Stimulated activated CD8-positive, alpha-beta memory T cell treated with anti-CD3 and anti-CD28 coated beads, Interleukin-12 subunit alpha, Interleukin-12 subunit beta, amount 100 ng/mL, for 24 hours (primary cell): ENCODE measurements around the gene GPRIN1.

ENCODE experiments used
- DNase-seq: peaks from one replicate; pipeline ENCODE4 v3.0.0-alpha.2; 2020; ENCODE audit errors: extremely low read depth

The GPRIN1 gene

GRCh38 chr5:176643491-176644219 lies 33.7 kb upstream of the GPRIN1 start:
- DNase-seq = no peak

GRCh38 chr5:176642675-176643490 lies 32.9 kb upstream of the GPRIN1 start:
- no peak for DNase-seq

GRCh38 chr5:176640616-176641015 lies 30.7 kb upstream of the GPRIN1 start:
- DNase-seq = no peak

- no peak for DNase-seq
Observed at GRCh38 chr5:176639981-176640380, 30.0 kb upstream of the GPRIN1 start.

GRCh38 chr5:176639208-176639607 lies 29.3 kb upstream of the GPRIN1 start:
- no peak for DNase-seq

- DNase-seq = no peak
Observed at GRCh38 chr5:176638437-176638836, 28.5 kb upstream of the GPRIN1 start.

- no peak for DNase-seq
Observed at GRCh38 chr5:176637556-176637955, 27.6 kb upstream of the GPRIN1 start.

GRCh38 chr5:176636426-176636825 lies 26.5 kb upstream of the GPRIN1 start:
- DNase-seq = no peak

- DNase-seq = no peak
Observed at GRCh38 chr5:176633598-176633997, 23.6 kb upstream of the GPRIN1 start.

- no peak for DNase-seq
Observed at GRCh38 chr5:176632745-176633144, 22.8 kb upstream of the GPRIN1 start.

- no peak for DNase-seq
Observed at GRCh38 chr5:176631383-176632200, 21.6 kb upstream of the GPRIN1 start.

GRCh38 chr5:176630681-176631222 lies 20.8 kb upstream of the GPRIN1 start:
- no peak for DNase-seq

- DNase-seq = no peak
Observed at GRCh38 chr5:176629853-176630680, 20.1 kb upstream of the GPRIN1 start, which contains the start of the genes EIF4E1B and SNCB. TSS of gene EIF4E1B (plus strand) at chr5:176630675. CDS start at chr5:176642788, 12,113 bp downstream. TSS of gene SNCB (minus strand) at chr5:176630534. CDS start at chr5:176629654, 880 bp downstream.

- DNase-seq = no peak
Observed at GRCh38 chr5:176629317-176629852, 19.4 kb upstream of the GPRIN1 start.

GRCh38 chr5:176628406-176629228 lies 18.7 kb upstream of the GPRIN1 start:
- DNase-seq = no peak

GRCh38 chr5:176627582-176627981 lies 17.6 kb upstream of the GPRIN1 start:
- DNase-seq = no peak

GRCh38 chr5:176626876-176627236 lies 16.9 kb upstream of the GPRIN1 start:
- no peak for DNase-seq

GRCh38 chr5:176625966-176626875 lies 16.3 kb upstream of the GPRIN1 start:
- no peak for DNase-seq

- DNase-seq = no peak
Observed at GRCh38 chr5:176625512-176625911, 15.6 kb upstream of the GPRIN1 start.
